K562 (cell line): ENCODE data around the gene LAMA2. TPM values are rescaled to one million over a fixed set of nuclear protein-coding genes. Genes with fewer than 3 reads are reported as not detected.

Experiments
- ATAC-seq: fragments of 200-7000 bp; cut with Tn5 transposase; 3 replicates; pipeline ENCODE4 v1.9.1; 2020; ENCODE audit warnings: moderate library complexity
- BruUV-seq: library from RNA; stranded (reverse); fragments of 400-500 nt; replicated peaks from 2 replicates; lab custom pipeline; 2021; lab: Mats Ljungman, UMichigan
- CTCF ChIA-PET: fragments of 300-600 bp; formaldehyde crosslinking; extraction: SDS; loops from one replicate; lab custom pipeline; 2021; ENCODE audit warnings: low intra/inter-chr PET ratio; lab: Yijun Ruan, JAX
- POLR2A ChIA-PET: fragments of 300-600, 350-650 bp; sonication (Branson Sonifier 250); formaldehyde crosslinking; extraction: SDS; loops from one replicate; lab custom pipeline; 2021; ENCODE audit warnings: antibody characterized with exemption, inconsistent platforms; lab: Yijun Ruan, JAX
- DNase-seq, 4 experiments: peaks; one replicate each; pipeline versions ENCODE4 v3.0.0 to v3.0.0-alpha.2; 2011 to 2018; ENCODE audit warnings: low spot score in 3 of 4, mixed read lengths in 3 of 4; ENCODE audit errors: extremely low read depth in 1 of 4
- FAIRE-seq: peaks from 2 replicates; lab custom pipeline; 2011; peaks lifted over from hg19 to GRCh38; lab: Jason Lieb, UNC
- H2AFZ ChIP-seq: 2 replicates; pipeline ENCODE4 v1.6.0; 2011; ENCODE audit warnings: low read depth, low read length, control low read depth, inconsistent platforms
- H3K27ac ChIP-seq: fragments of 200-600 bp; 3 replicates; pipeline ENCODE4 v1.8.0; 2011; ENCODE audit warnings: low read depth, mild to moderate bottlenecking, control low read depth, inconsistent platforms, low read length, moderate library complexity, mixed read lengths; ENCODE audit errors: extremely low read depth
- H3K27me3 ChIP-seq, 2 experiments: fragments of 300-600 bp in 1 of 2; 2 replicates in 1 of 2; 3 replicates in 1 of 2; pipeline versions ENCODE4 v1.6.0 to v1.8.0; 2011; ENCODE audit warnings: inconsistent platforms in 2 of 2, low read length in 2 of 2, mild to moderate bottlenecking in 1 of 2, mixed read lengths in 1 of 2, moderate library complexity in 1 of 2; ENCODE audit not compliant: control insufficient read depth in 2 of 2, insufficient read depth in 2 of 2
- H3K36me3 ChIP-seq: fragments of 300-600 bp; 3 replicates; pipeline ENCODE4 v1.8.0; 2011; ENCODE audit warnings: mild to moderate bottlenecking, low read length, inconsistent platforms; ENCODE audit not compliant: control insufficient read depth, insufficient read depth
- H3K4me1 ChIP-seq, 2 experiments: fragments of 200-600 bp in 1 of 2; replicated peaks in 1 of 2; 2 replicates in 1 of 2; 3 replicates in 1 of 2; pipeline versions ENCODE4 v1.5.1 to v1.8.0; 2011; ENCODE audit warnings: inconsistent platforms in 2 of 2, low read length in 2 of 2, mild to moderate bottlenecking in 1 of 2, mixed read lengths in 1 of 2, moderate library complexity in 1 of 2; ENCODE audit not compliant: control insufficient read depth in 2 of 2, insufficient read depth in 2 of 2
- H3K4me2 ChIP-seq: 2 replicates; pipeline ENCODE4 v1.6.1; 2011; ENCODE audit warnings: low read length, control low read depth, inconsistent platforms, mixed read lengths; ENCODE audit not compliant: insufficient read depth
- H3K4me3 ChIP-seq: fragments of 200-600 bp; sonication (generic), shearing (Covaris generic); 2 replicates; pipeline ENCODE4 v1.5.1; 2016; ENCODE audit warnings: control low read depth, inconsistent platforms
- H3K79me2 ChIP-seq: fragments of 200-600 bp; 3 replicates; pipeline ENCODE4 v1.8.0; 2011; ENCODE audit warnings: low read length, inconsistent platforms; ENCODE audit not compliant: control insufficient read depth, insufficient read depth
- H3K9ac ChIP-seq, 2 experiments: 2 replicates each; pipeline versions ENCODE4 v1.6.0 to v1.6.1; 2011; ENCODE audit warnings: low read depth in 2 of 2, low read length in 2 of 2, control low read depth in 1 of 2, inconsistent platforms in 1 of 2, mild to moderate bottlenecking in 1 of 2, mixed read lengths in 1 of 2; ENCODE audit not compliant: insufficient read depth in 1 of 2
- H3K9me1 ChIP-seq: one replicate; pipeline ENCODE4 v1.6.0; 2011; ENCODE audit warnings: inconsistent platforms, mild to moderate bottlenecking, low read length, moderate library complexity; ENCODE audit not compliant: control insufficient read depth, insufficient read depth
- H3K9me3 ChIP-seq: replicated peaks from 2 replicates; pipeline ENCODE4 v1.5.1; 2011; ENCODE audit warnings: low read depth, low read length, inconsistent platforms; ENCODE audit not compliant: control insufficient read depth, insufficient read depth
- H4K20me1 ChIP-seq: replicated peaks from 2 replicates; pipeline ENCODE4 v1.6.1; 2011; ENCODE audit warnings: low read length, inconsistent platforms, mixed read lengths; ENCODE audit not compliant: control insufficient read depth, insufficient read depth
- CHD4 ChIP-seq: fragments of 200-600 bp; sonication (generic); IDR thresholded peaks from 3 replicates; pipeline ENCODE4 v1.6.1; 2012; ENCODE audit warnings: low read depth, mild to moderate bottlenecking, mixed read lengths, low read length, inconsistent platforms; ENCODE audit not compliant: insufficient read depth, insufficient replicate concordance, poor library complexity, severe bottlenecking
- CHD7 ChIP-seq: fragments of 200-600 bp; sonication (generic); IDR thresholded peaks from one replicate; pipeline ENCODE4 v1.6.1; 2012; ENCODE audit warnings: mild to moderate bottlenecking, low read depth, low read length, inconsistent platforms
- KDM1A ChIP-seq, 2 experiments: fragments of 450-650 bp; IDR thresholded peaks; 2 replicates each; pipeline ENCODE4 v1.6.1; 2016; ENCODE audit warnings: mild to moderate bottlenecking in 2 of 2
- PCBP2 ChIP-seq: fragments of 200-400 bp; formaldehyde crosslinking; IDR thresholded peaks from 2 replicates; pipeline ENCODE4 v1.6.1; 2018; ENCODE audit warnings: low read length, low read depth, mild to moderate bottlenecking, moderate library complexity; ENCODE audit not compliant: poor library complexity, severe bottlenecking
- RBM25 ChIP-seq: fragments of 200-400 bp; formaldehyde crosslinking; IDR thresholded peaks from 2 replicates; pipeline ENCODE4 v1.6.1; 2018; ENCODE audit warnings: low read length, low read depth, moderate library complexity; ENCODE audit not compliant: severe bottlenecking
- TAF15 ChIP-seq: fragments of 200-400 bp; formaldehyde crosslinking; IDR thresholded peaks from 2 replicates; pipeline ENCODE4 v1.6.1; 2017; ENCODE audit warnings: mild to moderate bottlenecking, low read depth, low read length, moderate library complexity
- ZNF175 ChIP-seq: fragments of 200-800 bp; sonication (Bioruptor generic); IDR thresholded peaks from 2 replicates; pipeline ENCODE4 v1.6.1; 2016; ENCODE audit warnings: low read depth, mild to moderate bottlenecking, missing genetic modification characterization, missing compliant biosample characterization
- ZNF347 ChIP-seq: fragments of 450-650 bp; formaldehyde crosslinking; IDR thresholded peaks from 2 replicates; pipeline ENCODE4 v1.4.0; 2020; ENCODE audit warnings: low read depth, mild to moderate bottlenecking, moderate library complexity
- ZNF57 ChIP-seq: fragments of 450-650 bp; formaldehyde crosslinking; IDR thresholded peaks from 2 replicates; pipeline ENCODE4 v1.4.0; 2020; ENCODE audit warnings: mild to moderate bottlenecking, moderate library complexity
- ZNF717 ChIP-seq: fragments of 250-450 bp; sonication (Bioruptor Pico); IDR thresholded peaks from 2 replicates; pipeline ENCODE4 v1.5.0; 2021
- ZNF766 ChIP-seq: fragments of 200-800 bp; sonication (Bioruptor generic); conservative IDR thresholded peaks from 2 replicates; pipeline ENCODE4 v1.6.1; 2016; ENCODE audit warnings: missing genetic modification characterization, missing compliant biosample characterization
- WGBS: fragments of 100-300 bp; shearing (Covaris generic); methylation state at CpG from one replicate; pipeline ENCODE4 v1.1.6; 2016; ENCODE audit warnings: low coverage, mixed read lengths; ENCODE audit not compliant: insufficient coverage; ENCODE audit errors: missing lambda C conversion rate; 5-methylcytosine and 5-hydroxymethylcytosine counted together
- in situ Hi-C: fragments of 300-500 bp; cut with MboI; formaldehyde crosslinking; loops from 4 replicates; pipeline ENCODE4 v1.15.0; 2018; ENCODE audit warnings: inconsistent platforms, mixed read lengths
- intact Hi-C: fragments of 100-400 bp; cut with micrococcal nuclease; formaldehyde crosslinking; loops from 2 replicates; pipeline ENCODE4 v1.14.2; 2022
- polyA plus RNA-seq, 8 experiments: library from polyadenylated mRNA; depleted of rRNA in 4 of 8; stranded (reverse) in 5 of 8; unstranded in 3 of 8; fragments of >200 nt; fragmentation: Nextera tagmentation in 2 of 8; fragmentation: Illumina TruSeq in 1 of 8; extraction: Ambion mirVana in 2 of 8; extraction: Trizol in 1 of 8; gene quantifications; 2 replicates each; pipeline versions ENCODE4 v1.2.1 to v1.2.3, GENCODE V29; 2011 to 2014; ENCODE audit warnings: inconsistent platforms in 1 of 8, missing spikeins in 1 of 8
- total RNA-seq, 7 experiments: library from RNA; depleted of rRNA in 6 of 7; stranded (reverse); fragments of >200 nt in 6 of 7; fragmentation: Illumina TruSeq in 2 of 7; extraction: Trizol in 2 of 7; gene quantifications; 2 replicates each; pipeline versions ENCODE4 v1.2.1 to v1.2.3, GENCODE V29; 2011 to 2021; ENCODE audit warnings: low replicate concordance in 1 of 7

Gene LAMA2
- total and polyA plus RNA-seq, 9 of the 15 experiments (the other 6 are each of a cell fraction or from before 2014, with no cell fraction given) = 0.04 to 1.5 (median 0.36) TPM

GRCh38 chr6:129297592-129297991 lies 414.7 kb downstream of the LAMA2 start:
- intact Hi-C loops (no loop called here), in situ Hi-C loops (no loop called here)
- WGBS = 0% methylated on average over 5 of the region's 5 CpGs
- Histone ChIP-seq H3K9ac (no peak overlapping the region), H3K9me3 (no peaks in the 10 kb centered on the region; the same call in 1 of the 2 replicates), H3K4me2 (no peak overlapping the region), H2AFZ (no peak overlapping the region), H3K4me3 (no peak overlapping the region), H3K9me1 (no peaks in the 10 kb centered on the region), H3K27me3 (no peaks in the 10 kb centered on the region), H4K20me1 (no peaks in the 10 kb centered on the region), H3K4me1 (no peaks in the 10 kb centered on the region), H3K27ac (no peak overlapping the region), H3K36me3 (no peaks in the 10 kb centered on the region), H3K79me2 (no peaks in the 10 kb centered on the region)
- CTCF ChIA-PET = no interaction called here
- no TSS peak for BruUV-seq
- TF ChIP-seq KDM1A (IDR thresholded peaks at IDR 0.05) (no peak), CHD7 (no peak), ZNF175 (no peak), ZNF347 (CRISPR knock-in tag) (no peak), PCBP2 (no peak), TAF15 (no peak), ZNF57 (CRISPR knock-in tag) (no peak), ZNF717 (CRISPR knock-in tag) (no peak), CHD4 (no peak), ZNF766 (no peak), RBM25 (no peak)
- POLR2A ChIA-PET = no interaction called here
- ATAC-seq (no peak), DNase-seq (no peak), FAIRE-seq (no peak)
